ENCODE results near the gene AGO4. TPM values are rescaled to one million over a fixed set of nuclear protein-coding genes. Genes with fewer than 3 reads are reported as not detected.

The AGO4 gene
- total and polyA plus RNA-seq, 2 of the 8 experiments (the other 6 are each of a cell fraction or from before 2014, with no cell fraction given): 5.5 to 7.7 TPM

- no peak for TF ChIP-seq HDAC2 (IDR thresholded peaks at IDR 0.05; ENCODE audit: borderline replicate concordance in 1 of 2, low read depth in 2 of 2, low read length in 2 of 2)
- TF ChIP-seq RBBP5 (IDR thresholded peaks at IDR 0.05; ENCODE audit: borderline replicate concordance, low read depth, low read length): no peak
- TF ChIP-seq ATF3 (IDR thresholded peaks at IDR 0.05; ENCODE audit: insufficient read depth, low read depth, low read length): no peak
- TF ChIP-seq CBX8 (IDR thresholded peaks at IDR 0.05; ENCODE audit: borderline replicate concordance, low read depth, low read length): no peak
Measured at GRCh38 chr1:35825255-35825654, 17.4 kb downstream of the AGO4 start (continued).

Measured in H1 (cell line).